ENCODE measurements around the gene NIBAN1.

NIBAN1 gene

DNA sequence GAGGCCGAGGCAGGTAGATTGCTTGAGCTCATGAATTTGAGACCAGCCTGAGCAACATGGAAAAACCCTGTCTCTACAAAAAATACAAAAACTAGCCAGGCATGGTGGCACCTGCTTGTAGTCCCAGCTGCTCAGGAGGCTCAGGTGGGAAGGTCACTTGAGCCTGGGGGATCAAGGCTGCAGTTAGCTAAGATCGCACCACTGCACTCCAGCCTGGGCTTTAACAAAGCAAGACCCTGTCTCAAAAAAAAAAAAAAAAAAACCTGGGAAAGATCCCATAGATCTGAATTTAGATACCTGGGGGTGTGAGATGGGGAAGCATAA is 32.9 kb downstream of the NIBAN1 start:
- no peak for DNase-seq

DNA sequence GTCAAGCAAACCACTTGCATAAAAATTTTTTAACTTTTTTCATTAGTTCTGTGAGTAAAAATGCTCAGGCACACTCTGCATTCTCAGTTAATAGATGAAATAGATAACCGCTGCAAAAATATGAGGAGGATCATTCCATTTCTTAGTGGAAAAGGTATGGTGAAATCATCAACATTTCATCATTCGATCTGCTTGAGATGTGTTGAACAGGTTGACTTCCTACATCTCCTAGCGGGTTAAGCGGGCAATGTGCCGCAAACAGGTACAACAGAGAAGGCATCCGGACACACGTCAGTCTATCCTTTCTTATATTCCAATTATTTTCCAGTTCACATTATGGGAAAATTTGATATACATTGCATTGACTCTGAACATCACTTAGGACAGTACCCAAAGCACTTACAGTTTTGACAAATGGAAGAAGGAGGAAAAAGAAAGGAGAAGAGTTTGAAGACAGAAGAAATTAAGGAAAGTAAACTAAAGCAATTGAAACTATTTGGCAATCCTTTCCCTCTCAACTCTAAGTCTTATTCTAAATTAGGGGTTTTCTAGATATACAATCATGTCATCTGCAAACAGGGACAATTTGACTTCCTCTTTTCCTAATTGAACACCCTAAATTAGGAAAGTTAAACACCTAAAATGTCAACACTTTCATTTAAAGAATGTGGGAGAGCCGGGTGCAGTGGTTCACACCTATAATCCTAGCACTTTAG is 33.5 kb downstream of the NIBAN1 start:
- no peak for DNase-seq

DNA sequence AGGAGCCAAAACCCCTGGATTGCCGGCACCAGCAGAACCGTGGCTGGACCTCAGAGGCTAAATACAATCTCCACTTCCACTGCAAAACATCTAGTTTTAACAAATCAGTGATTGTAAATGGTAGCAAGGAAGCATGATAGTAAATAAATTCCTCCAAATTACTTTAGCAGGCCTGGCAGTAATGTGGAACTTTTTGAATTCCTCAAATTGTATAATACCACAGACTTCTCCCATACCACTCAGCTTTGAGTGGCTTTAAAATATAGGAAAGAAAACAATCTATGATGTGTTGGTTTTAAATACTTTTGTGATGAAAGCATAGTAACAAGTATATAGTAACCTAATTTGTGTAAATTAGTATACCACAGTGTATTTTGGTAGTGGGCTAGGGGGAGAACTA is 34.1 kb downstream of the NIBAN1 start:
- no peak for DNase-seq

DNA sequence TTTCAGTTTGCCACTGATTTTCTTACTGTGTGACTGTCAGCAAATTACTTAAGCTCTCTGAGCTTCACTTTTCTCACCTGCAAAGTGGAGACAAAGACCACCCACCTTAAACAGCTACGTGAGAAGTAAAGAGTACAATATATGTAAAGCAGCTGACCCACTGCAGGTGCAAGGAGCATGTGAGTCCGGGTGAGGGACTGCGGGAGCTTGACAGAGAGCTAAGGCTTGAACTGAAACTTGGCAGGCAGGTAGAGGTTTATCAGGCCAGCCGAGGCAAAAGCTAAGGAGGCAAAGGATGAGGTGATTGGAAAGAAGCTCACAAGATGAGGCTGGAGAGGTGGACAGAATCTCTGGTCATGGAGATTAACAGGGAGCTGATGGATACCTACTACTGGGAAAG is 36.6 kb downstream of the NIBAN1 start:
- DNase-seq = no peak

DNA sequence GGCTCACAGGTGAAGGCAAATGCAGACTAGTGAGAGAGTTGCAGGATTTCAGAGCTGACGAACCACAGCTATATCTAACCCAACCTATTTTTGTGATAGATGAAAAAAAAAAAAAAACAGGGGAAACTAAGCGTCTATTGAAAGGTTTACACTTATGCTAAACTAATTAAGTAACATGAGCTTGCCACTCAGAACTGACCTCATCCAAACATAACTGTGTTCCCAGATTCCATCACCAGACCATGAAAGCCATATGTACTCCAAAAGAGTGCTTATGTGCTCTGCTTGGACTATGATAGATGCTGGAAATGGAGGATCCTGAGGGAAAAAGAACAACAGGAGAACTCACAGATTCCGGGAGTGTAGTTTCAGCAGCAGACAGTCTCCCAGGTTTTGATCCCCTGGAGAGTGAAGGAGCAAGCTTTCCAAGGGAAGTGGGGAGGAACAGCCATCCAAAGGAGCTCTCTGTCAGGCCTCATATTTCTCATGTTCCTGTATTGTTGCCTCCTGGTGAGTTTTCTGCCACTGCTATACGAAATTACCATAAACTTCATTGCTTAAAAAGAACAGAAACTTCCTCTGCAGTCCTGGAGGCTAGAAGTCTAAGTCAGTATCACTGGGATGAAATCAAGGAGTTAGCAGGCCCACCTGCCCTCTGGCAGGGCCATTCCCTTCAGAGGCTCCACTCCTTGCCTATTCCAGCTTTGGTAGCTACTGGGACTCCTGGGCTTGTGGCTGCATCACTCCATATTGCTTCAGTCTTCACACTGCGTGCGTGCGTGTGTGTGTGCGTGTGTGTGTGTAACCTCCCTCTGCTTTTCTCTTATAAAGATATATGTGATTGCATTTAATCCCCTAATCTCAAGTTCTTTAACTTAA is 38.1 kb downstream of the NIBAN1 start:
- DNase-seq = no peak

DNA sequence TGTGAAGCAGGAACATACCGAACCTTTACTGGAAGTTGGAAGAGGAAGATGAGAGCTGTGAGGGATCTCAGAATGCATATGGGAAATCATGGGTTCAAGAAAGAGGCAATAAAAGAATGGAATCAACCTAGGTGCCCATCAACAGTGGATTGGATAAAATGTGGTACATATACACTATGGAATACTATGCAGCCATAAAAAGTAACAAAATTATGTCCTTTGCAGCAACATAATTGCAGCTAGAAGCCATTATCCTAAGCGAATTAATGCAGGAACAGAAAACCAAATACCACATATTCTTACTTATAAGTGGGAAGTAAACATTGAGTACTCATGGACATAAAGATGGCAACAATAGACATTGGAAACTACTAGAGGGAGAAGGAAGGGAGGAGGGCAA is 40.4 kb downstream of the NIBAN1 start:
- no peak for DNase-seq

DNA sequence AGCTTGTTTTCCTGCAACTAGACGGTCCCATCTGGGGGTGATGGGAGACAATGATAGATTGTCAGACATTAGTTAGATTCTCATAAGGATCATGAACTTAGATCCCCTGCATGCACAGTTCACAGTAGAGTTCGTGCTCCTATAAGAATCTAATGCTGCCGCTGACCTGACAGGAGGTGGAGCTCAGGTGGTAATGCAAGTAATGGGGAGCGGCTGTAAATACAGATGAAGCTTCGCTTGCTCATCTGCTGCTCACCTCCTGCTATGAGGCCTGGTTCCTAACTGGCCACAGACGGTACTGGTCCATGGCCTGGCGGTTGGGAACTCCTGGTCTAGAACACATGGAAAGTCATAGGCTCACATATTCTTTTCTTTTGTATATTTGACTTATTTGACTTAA is 42.0 kb downstream of the NIBAN1 start:
- DNase-seq = no peak

DNA sequence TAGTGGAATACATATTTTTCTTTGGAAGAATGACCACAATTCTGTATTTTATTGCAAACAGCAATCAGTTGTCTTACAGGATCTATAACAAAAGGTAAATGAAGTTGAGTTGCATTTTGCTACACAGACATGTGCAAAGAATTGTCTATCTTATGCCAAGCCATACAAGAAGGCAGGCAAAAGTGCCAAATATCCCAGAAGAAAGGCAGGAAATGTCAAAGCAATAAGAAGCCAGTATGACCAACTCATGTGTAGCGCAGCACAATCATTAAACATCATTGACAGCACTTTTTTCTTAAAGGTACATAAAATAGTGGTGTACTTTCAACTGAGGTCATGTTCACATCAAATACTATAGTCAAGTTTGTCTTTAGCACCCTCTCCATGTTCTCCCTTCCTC is 42.7 kb downstream of the NIBAN1 start:
- no peak for DNase-seq

DNA sequence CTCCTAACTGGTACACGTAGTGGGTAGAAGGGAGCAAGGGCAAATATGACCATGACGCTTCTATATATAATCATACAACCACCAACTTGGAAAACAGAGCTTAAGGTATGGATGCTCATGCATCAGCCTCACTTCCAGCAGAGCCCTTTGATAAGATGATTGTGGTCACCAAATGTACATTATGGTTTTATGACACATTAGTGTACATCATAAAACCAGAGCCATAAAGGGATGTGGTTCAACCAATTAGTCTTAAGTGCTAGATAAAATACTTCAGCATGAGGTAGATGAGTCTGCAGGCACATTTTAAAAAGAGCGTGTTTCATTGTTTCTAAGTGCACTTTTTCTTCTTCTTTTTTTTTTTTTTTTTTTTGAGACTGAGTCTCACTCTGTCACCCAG is 43.7 kb downstream of the NIBAN1 start:
- DNase-seq = no peak

DNA sequence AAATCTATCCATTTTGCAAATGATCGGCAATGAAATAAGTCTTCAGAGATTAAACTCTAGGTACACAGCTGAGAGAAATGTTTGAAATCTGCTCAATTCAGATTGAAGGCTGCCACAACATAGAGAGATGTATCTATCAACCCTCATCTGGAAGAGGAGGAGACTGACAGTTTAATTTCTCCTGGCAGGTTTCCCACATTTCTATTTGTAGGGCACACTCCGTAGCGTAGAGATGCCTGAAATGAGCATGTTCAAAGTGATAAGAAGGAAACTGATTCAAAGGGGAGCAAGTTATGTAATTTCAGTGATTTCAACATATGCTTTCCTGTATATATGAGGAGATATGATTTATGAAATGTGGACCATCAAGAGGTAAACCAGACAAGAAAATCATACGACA is 44.1 kb downstream of the NIBAN1 start:
- DNase-seq = no peak

DNA sequence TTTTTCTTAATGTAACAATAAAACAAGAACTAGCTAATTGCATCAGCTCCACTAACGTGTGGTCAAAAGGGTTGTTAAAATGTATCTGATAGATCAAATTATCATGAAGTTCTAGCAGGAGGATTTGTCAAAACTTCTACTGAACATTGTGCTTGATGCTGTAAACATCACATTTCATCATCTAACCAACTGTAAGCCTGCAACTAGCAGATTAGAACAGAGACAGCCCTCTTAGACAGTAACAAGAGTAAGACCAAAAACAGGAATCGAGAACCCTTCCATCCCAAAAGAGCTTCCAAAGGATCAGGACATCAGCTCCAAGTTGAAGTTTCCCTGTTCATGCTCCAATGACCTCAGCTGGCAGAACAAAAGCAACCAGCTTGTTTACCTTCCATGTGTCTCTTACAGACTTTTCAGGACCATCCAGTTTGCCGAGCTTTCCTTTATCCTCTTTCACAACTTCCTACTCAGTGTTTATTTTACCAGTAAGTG is 44.6 kb downstream of the NIBAN1 start:
- no peak for DNase-seq

DNA sequence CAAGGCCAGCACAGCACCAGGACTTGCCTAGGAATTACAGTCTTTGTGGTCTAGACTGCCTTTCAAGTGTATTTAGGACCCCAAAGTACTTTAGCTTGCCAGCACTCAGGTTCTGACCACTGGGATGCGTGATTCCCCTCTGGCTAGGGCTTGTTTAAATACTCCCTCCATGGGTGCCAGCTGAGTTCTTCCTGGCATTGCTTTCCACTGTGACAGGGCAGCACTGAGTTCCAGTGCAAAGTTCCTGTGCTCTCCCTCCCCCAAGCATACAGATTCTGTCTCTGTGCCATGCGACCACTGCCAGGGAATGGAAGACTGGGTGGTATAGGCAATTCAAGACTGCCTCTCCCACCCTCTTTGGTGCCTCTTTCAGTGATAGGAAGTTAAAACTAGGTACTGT is 45.9 kb downstream of the NIBAN1 start:
- DNase-seq = no peak

All from SIG-M5 (cell line).